Prostate gland (tissue), 2 donors: ENCODE results near the gene RUNX2. TPM values are rescaled to one million over a fixed set of nuclear protein-coding genes. Genes with fewer than 3 reads are reported as not detected.

ENCODE experiments used
- DNase-seq: peaks from one replicate; pipeline ENCODE4 v3.0.0-alpha.2; 2019; ENCODE audit warnings: low spot score
- H3K27ac ChIP-seq, 2 donors: fragments of 200-600 bp; sonication (generic); 2 replicates each; pipeline ENCODE4 v1.5.1; 2017 to 2019
- H3K27me3 ChIP-seq: fragments of 200-600 bp; sonication (generic); replicated peaks from 2 replicates; pipeline ENCODE4 v1.5.1; 2019; ENCODE audit not compliant: insufficient read depth
- H3K36me3 ChIP-seq, 2 donors: fragments of 200-600 bp; sonication (generic); 1 replicate in 1 of 2; 2 replicates in 1 of 2; pipeline versions ENCODE4 v1.5.1 to v1.8.1; 2017 to 2019
- H3K4me1 ChIP-seq: fragments of 200-600 bp; sonication (generic); replicated peaks from 2 replicates; pipeline ENCODE4 v1.5.1; 2019
- H3K4me3 ChIP-seq, 2 donors: fragments of 200-600 bp; sonication (generic); 2 replicates each; pipeline ENCODE4 v1.5.1; 2017 to 2019
- H3K9me3 ChIP-seq: fragments of 200-600 bp; sonication (generic); 2 replicates; pipeline ENCODE4 v1.5.1; 2017
- CTCF ChIP-seq, 4 experiments: fragments of 200-600 bp in 2 of 4; fragments of 450-650 bp in 2 of 4; sonication (generic) in 2 of 4; IDR thresholded peaks; 1 replicate in 3 of 4; 2 replicates in 1 of 4; pipeline ENCODE4 v1.5.1; 2016 to 2019; ENCODE audit warnings: antibody characterized with exemption in 4 of 4, mild to moderate bottlenecking in 2 of 4, moderate library complexity in 2 of 4
- POLR2A ChIP-seq: fragments of 450-650 bp; IDR thresholded peaks from one replicate; pipeline ENCODE4 v1.6.1; 2016; ENCODE audit warnings: antibody characterized with exemption, mild to moderate bottlenecking
- POLR2AphosphoS5 ChIP-seq: sonication (generic); formaldehyde crosslinking; IDR thresholded peaks from one replicate; pipeline ENCODE4 v1.6.1; 2017; ENCODE audit warnings: antibody characterized with exemption
- WGBS: methylation state at CpG from one replicate; pipeline ENCODE4 v1.1.5; 2018; 5-methylcytosine and 5-hydroxymethylcytosine counted together
- intact Hi-C: fragments of 100-400 bp; cut with DNase I; formaldehyde crosslinking; loops from one replicate; pipeline ENCODE4 v1.14.2; 2022
- total RNA-seq, 2 donors: library from RNA; depleted of rRNA; stranded (reverse); fragments of >200 nt; gene quantifications; one replicate each; pipeline ENCODE4 v1.1.0, GENCODE V29; 2016

Gene RUNX2
- total RNA-seq, 2 donors from 2014 or later: 9.2 to 10.7 TPM

- no peak overlapping the region for H3K27ac ChIP-seq
- intact Hi-C loops: no loop called here
Measured at GRCh38 chr6:45297320-45297719, 30.8 kb upstream of the RUNX2 start.

GRCh38 chr6:45299096-45299581 is 29.0 kb upstream of the RUNX2 start:
- DNase-seq: no peak

More at GRCh38 chr6:45297320-45297719, 30.8 kb upstream of the RUNX2 start:
- no peaks in the 10 kb centered on the region for H3K9me3 ChIP-seq
- no peak for DNase-seq
- no peaks in the 10 kb centered on the region for H3K4me1 ChIP-seq
- no peaks in the 10 kb centered on the region for H3K27me3 ChIP-seq
- no peaks in the 10 kb centered on the region for H3K36me3 ChIP-seq
- H3K4me3 ChIP-seq: no peak overlapping the region
- TF ChIP-seq POLR2A (no peak), POLR2AphosphoS5 (no peak), CTCF (IDR thresholded peaks at IDR 0.05) (no peak)

DNA sequence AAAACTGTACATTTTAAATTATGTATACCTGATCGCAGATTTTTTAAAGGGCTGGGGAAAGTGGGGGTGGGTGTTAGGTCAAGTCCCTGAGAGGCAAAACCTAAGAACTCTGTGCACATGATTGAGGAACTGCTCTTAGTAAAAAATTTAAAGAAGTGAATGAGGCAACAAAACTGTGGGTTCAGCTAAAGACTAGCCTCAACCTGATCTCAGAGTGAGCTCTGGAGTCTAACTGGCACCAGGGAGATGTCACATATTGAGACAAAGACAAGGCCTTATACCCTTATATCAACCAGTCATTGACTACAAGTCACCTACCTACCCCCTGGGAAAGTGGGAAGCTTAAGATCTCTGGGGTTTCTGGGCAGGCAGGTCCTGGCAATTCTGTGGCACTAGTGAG is 27.4 kb upstream of the RUNX2 start:
- TF ChIP-seq POLR2A (no peak), POLR2AphosphoS5 (no peak), CTCF (IDR thresholded peaks at IDR 0.05) (no peak)
- Histone ChIP-seq H3K27me3 (no peaks in the 10 kb centered on the region), H3K4me3 (no peak overlapping the region), H3K4me1 (no peaks in the 10 kb centered on the region), H3K27ac (no peak overlapping the region), H3K9me3 (no peaks in the 10 kb centered on the region), H3K36me3 (no peaks in the 10 kb centered on the region)
- intact Hi-C loops: no loop called here
- DNase-seq: no peak
- WGBS: 96% methylated on average over 1 of the region's 1 CpG

More at GRCh38 chr6:45299096-45299581, 29.0 kb upstream of the RUNX2 start:
- no peaks in the 10 kb centered on the region for H3K9me3 ChIP-seq
- no peak overlapping the region for H3K27ac ChIP-seq
- no peak overlapping the region for H3K4me3 ChIP-seq
- TF ChIP-seq POLR2AphosphoS5 (no peak), POLR2A (no peak), CTCF (IDR thresholded peaks at IDR 0.05) (no peak)
- no peaks in the 10 kb centered on the region for H3K36me3 ChIP-seq
- WGBS: 97% methylated on average over 3 of the region's 3 CpGs
- H3K27me3 ChIP-seq: no peaks in the 10 kb centered on the region
- no peaks in the 10 kb centered on the region for H3K4me1 ChIP-seq
- intact Hi-C loops: no loop called here

DNA sequence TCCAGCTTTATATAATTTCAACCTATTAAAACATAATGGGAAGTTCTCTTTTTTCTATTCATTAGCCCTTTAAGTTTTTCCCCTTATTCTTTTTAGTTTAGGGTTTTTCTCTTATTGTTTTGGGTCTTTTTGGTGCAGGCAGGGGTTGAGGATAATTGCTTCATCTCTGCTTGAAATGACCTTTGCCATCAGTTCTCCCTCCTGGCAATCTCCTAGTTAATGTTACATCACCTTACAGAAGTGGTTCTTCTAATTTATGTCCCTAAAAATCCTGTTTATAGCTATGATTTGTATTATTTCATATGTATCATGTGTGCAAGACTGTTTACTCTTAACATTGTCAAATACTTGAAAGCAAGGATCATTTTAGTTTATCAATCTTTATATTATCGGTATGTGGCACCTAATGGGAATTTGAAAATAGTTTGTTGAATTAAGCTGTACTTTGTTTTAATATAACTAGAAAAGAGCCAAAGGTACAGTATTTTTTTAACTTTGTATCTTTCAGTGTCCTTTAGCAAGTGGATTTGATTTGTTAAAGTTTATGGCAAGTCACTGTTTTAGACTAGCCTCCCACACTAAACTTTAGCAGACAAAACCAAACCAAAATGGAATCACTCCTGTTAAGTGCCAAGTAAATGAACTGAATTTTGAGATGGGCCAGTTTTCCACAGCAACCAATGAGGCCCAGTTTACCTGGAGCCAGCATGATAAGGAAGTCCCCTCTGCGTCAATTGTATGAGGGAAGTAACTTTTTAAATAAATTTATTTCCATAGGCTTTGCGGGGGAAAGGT is 26.6 kb upstream of the RUNX2 start:
- intact Hi-C loops: no loop called here
- Histone ChIP-seq H3K27ac (no peak overlapping the region), H3K27me3 (no peaks in the 10 kb centered on the region), H3K4me3 (no peak overlapping the region), H3K9me3 (no peaks in the 10 kb centered on the region), H3K36me3 (no peaks in the 10 kb centered on the region), H3K4me1 (no peaks in the 10 kb centered on the region)
- TF ChIP-seq CTCF (IDR thresholded peaks at IDR 0.05) (no peak), POLR2AphosphoS5 (no peak), POLR2A (no peak)
- WGBS: 65% methylated on average over 3 of the region's 3 CpGs
- no peak for DNase-seq

- Histone ChIP-seq H3K27ac (no peak overlapping the region), H3K36me3 (no peaks in the 10 kb centered on the region), H3K4me1 (no peaks in the 10 kb centered on the region), H3K4me3 (no peak overlapping the region), H3K27me3 (no peaks in the 10 kb centered on the region), H3K9me3 (no peaks in the 10 kb centered on the region)
- no peak for DNase-seq
- intact Hi-C loops: no loop called here
- WGBS: 94% methylated on average over 3 of the region's 3 CpGs
- TF ChIP-seq POLR2AphosphoS5 (no peak), POLR2A (no peak), CTCF (IDR thresholded peaks at IDR 0.05) (no peak)
Measured at GRCh38 chr6:45302832-45303231, 25.3 kb upstream of the RUNX2 start.
